Endothelial cell of umbilical vein (primary cell): Measurements from ENCODE around the gene S100A1. TPM values are rescaled to one million over a fixed set of nuclear protein-coding genes. Genes with fewer than 3 reads are reported as not detected.

Source experiments
- BruUV-seq: library from RNA; stranded (reverse); fragments of 400-500 nt; replicated peaks from 2 replicates; lab custom pipeline; 2021; lab: Mats Ljungman, UMichigan
- CTCF ChIA-PET: fragments of 300-600, 350-600 bp; sonication (Branson Sonifier 250); formaldehyde crosslinking; loops from one replicate; lab custom pipeline; 2021; ENCODE audit warnings: antibody characterized with exemption, inconsistent platforms; lab: Charles Lee
- POLR2A ChIA-PET: fragments of 300-600, 350-600 bp; sonication (Branson Sonifier 250); formaldehyde crosslinking; loops from one replicate; lab custom pipeline; 2021; ENCODE audit warnings: antibody characterized with exemption, inconsistent platforms; lab: Charles Lee
- DNase-seq: peaks from one replicate; pipeline ENCODE4 v3.0.0-alpha.2; 2011; ENCODE audit warnings: low read depth, low spot score
- FAIRE-seq: peaks from 2 replicates; lab custom pipeline; 2011; peaks lifted over from hg19 to GRCh38; lab: Jason Lieb, UNC
- H2AFZ ChIP-seq: 2 replicates; pipeline ENCODE4 v1.6.0; 2012; ENCODE audit warnings: low read depth, low read length, control low read depth, inconsistent platforms
- H3K27ac ChIP-seq: 2 replicates; pipeline ENCODE4 v1.5.1; 2011; ENCODE audit warnings: low read depth, mild to moderate bottlenecking, control low read depth, low read length, moderate library complexity; ENCODE audit not compliant: insufficient read depth
- H3K27me3 ChIP-seq, 2 experiments: 2 replicates each; pipeline versions ENCODE4 v1.6.0 to v1.6.1; 2011; ENCODE audit warnings: low read length in 2 of 2, mixed read lengths in 1 of 2; ENCODE audit not compliant: control insufficient read depth in 2 of 2, insufficient read depth in 2 of 2
- H3K36me3 ChIP-seq, 2 experiments: 2 replicates in 1 of 2; 3 replicates in 1 of 2; pipeline ENCODE4 v1.5.1; 2011; ENCODE audit warnings: low read length in 2 of 2, mild to moderate bottlenecking in 1 of 2, moderate library complexity in 1 of 2; ENCODE audit not compliant: control insufficient read depth in 2 of 2, insufficient read depth in 2 of 2; ENCODE audit errors: extremely low read depth in 1 of 2
- H3K4me1 ChIP-seq: 3 replicates; pipeline ENCODE4 v1.5.1; 2011; ENCODE audit warnings: mild to moderate bottlenecking, low read length; ENCODE audit not compliant: control insufficient read depth, insufficient read depth; ENCODE audit errors: extremely low read depth
- H3K4me2 ChIP-seq: 2 replicates; pipeline ENCODE4 v1.6.1; 2011; ENCODE audit warnings: low read length, control low read depth, mixed read lengths; ENCODE audit not compliant: insufficient read depth
- H3K4me3 ChIP-seq, 3 experiments: fragments of 200-600 bp in 1 of 3; sonication (generic), shearing (Covaris generic) in 1 of 3; replicated peaks in 1 of 3; 2 replicates each; pipeline ENCODE4 v1.5.1; 2011 to 2016; ENCODE audit warnings: control low read depth in 3 of 3, low read length in 3 of 3, mild to moderate bottlenecking in 2 of 3, inconsistent platforms in 1 of 3, low read depth in 1 of 3, moderate library complexity in 1 of 3; ENCODE audit not compliant: insufficient read depth in 1 of 3
- H3K79me2 ChIP-seq: 2 replicates; pipeline ENCODE4 v1.6.0; 2012; ENCODE audit warnings: low read length, inconsistent platforms; ENCODE audit not compliant: control insufficient read depth, insufficient read depth
- H3K9ac ChIP-seq: replicated peaks from 2 replicates; pipeline ENCODE3; 2011; ENCODE audit warnings: low read length, control low read depth; ENCODE audit not compliant: insufficient read depth; ENCODE audit errors: extremely low read depth
- H3K9me1 ChIP-seq: replicated peaks from 3 replicates; pipeline ENCODE4 v1.6.0; 2011; ENCODE audit warnings: mild to moderate bottlenecking, low read length; ENCODE audit not compliant: control insufficient read depth, insufficient read depth; ENCODE audit errors: extremely low read depth
- H3K9me3 ChIP-seq: replicated peaks from 2 replicates; pipeline ENCODE4 v1.5.1; 2012; ENCODE audit warnings: low read length, inconsistent platforms; ENCODE audit not compliant: control insufficient read depth, insufficient read depth
- H4K20me1 ChIP-seq: replicated peaks from 2 replicates; pipeline ENCODE3; 2011; ENCODE audit warnings: mild to moderate bottlenecking, low read length; ENCODE audit not compliant: control insufficient read depth, insufficient read depth; ENCODE audit errors: extremely low read depth
- CTCF ChIP-seq, 2 donors: IDR thresholded peaks; 1 replicate in 1 of 2; 2 replicates in 1 of 2; pipeline ENCODE4 v1.5.1; 2011; ENCODE audit warnings: low read length in 2 of 2, mild to moderate bottlenecking in 2 of 2, moderate library complexity in 2 of 2, control low read depth in 1 of 2, inconsistent platforms in 1 of 2, low read depth in 1 of 2; ENCODE audit not compliant: insufficient read depth in 1 of 2; ENCODE audit errors: extremely low read depth in 1 of 2
- MAX ChIP-seq: IDR thresholded peaks from 2 replicates; pipeline ENCODE4 v1.6.1; 2011; ENCODE audit not compliant: insufficient read depth, insufficient read length
- dilution Hi-C: fragments of 300-500 bp; cut with MboI; formaldehyde crosslinking; loops from one replicate; pipeline ENCODE4 v1.15.0; 2019; ENCODE audit warnings: low sequenced_read_pairs; ENCODE audit not compliant: extremely low pct_ligation_motif_present
- intact Hi-C: fragments of 100-400 bp; cut with micrococcal nuclease; formaldehyde crosslinking; loops from one replicate; pipeline ENCODE4 v1.10.0; 2022
- polyA plus RNA-seq, 4 experiments: library from polyadenylated mRNA; depleted of rRNA in 3 of 4; stranded (reverse) in 3 of 4; unstranded in 1 of 4; fragments of >200 nt; gene quantifications; 2 replicates each; pipeline versions ENCODE4 v1.2.1 to v1.2.3, GENCODE V29; 2011 to 2012; ENCODE audit warnings: missing spikeins in 1 of 4
- total RNA-seq: library from RNA; stranded (reverse); gene quantifications from 2 replicates; pipeline ENCODE4 v1.2.3, GENCODE V29; 2021

S100A1 gene
- total and polyA plus RNA-seq, 2 donors (not counting 3 experiments of a cell fraction or from before 2014, with no cell fraction given), result not detected

GRCh38 chr1:153678519-153679336 is 50.5 kb downstream of the S100A1 start, which contains the start of gene NPR1:
Gene NPR1 (plus strand): TSS chr1:153678688. CDS start chr1:153679109, 421 bp downstream.
- H4K20me1 ChIP-seq, result no peaks in the 10 kb centered on the region
- peak within 1 kb of the TSS; percentile 35 to 44 (median 40) for H3K4me3 ChIP-seq
- peaks cover 4 to 5% of the 10 kb centered on the region in 2 experiments for H3K27me3 ChIP-seq
- dilution Hi-C loops (no loop called here), intact Hi-C loops (loop anchor here (1.0 kb wide), 1 partner anchor 20 kb away; no protein-coding TSS in a partner anchor)
- BruUV-seq, result no TSS peak
- TF ChIP-seq MAX (no peak), CTCF (IDR thresholded peaks at IDR 0.05; ENCODE audit: extremely low read depth in 1 of 2, insufficient read depth in 1 of 2, low read depth in 1 of 2, low read length in 2 of 2) (peak in 1 of 2 donors; percentile 7)
- H3K36me3 ChIP-seq, result peaks cover 0 to 7% of the 10 kb centered on the region in 2 experiments
- no peak within 1 kb of the TSS for H3K27ac ChIP-seq
- no peak within 1 kb of the TSS for H3K9ac ChIP-seq
- POLR2A ChIA-PET, result no interaction called here
- no peaks in the 10 kb centered on the region for H3K79me2 ChIP-seq
- CTCF ChIA-PET, result interaction anchor here (0.9 to 7.0 kb wide), 17 partner anchors 19 to 312 kb away, joined by 3 to 83 read pairs (median 5); partner anchors contain the start of genes INTS3, RAB13, RPS27 and SLC27A3
- FAIRE-seq (peak; percentile 69), DNase-seq (peak; percentile 32)
- H3K4me2 ChIP-seq, result peak within 1 kb of the TSS; percentile 62
- H3K4me1 ChIP-seq, result peaks cover 11% of the 10 kb centered on the region
- no peaks in the 10 kb centered on the region for H3K9me3 ChIP-seq
- H3K9me1 ChIP-seq, result no peaks in the 10 kb centered on the region
- H2AFZ ChIP-seq, result peak within 1 kb of the TSS; percentile 87
